C4-2B (cell line): Measurements from ENCODE around the gene TCEA2.

Experiments
- CTCF ChIP-seq: fragments of 450-650 bp; conservative IDR thresholded peaks from 2 replicates; pipeline ENCODE4 v1.5.1; 2017; ENCODE audit warnings: mild to moderate bottlenecking
- ZFX ChIP-seq: fragments of 450-650 bp; IDR thresholded peaks from 2 replicates; pipeline ENCODE4 v1.6.1; 2017

- no peak for TF ChIP-seq CTCF
- no peak for TF ChIP-seq ZFX
These were observed 25.9 kb upstream of the TCEA2 start for GRCh38 chr20:64037199-64037497.
